ENCODE results near the gene CADM2.
"Not testable (repeated sequence)": the region's sequence is repeated elsewhere in the genome, so short reads cannot be mapped to it uniquely, and the experiment has no call there.

Gene CADM2

DNA sequence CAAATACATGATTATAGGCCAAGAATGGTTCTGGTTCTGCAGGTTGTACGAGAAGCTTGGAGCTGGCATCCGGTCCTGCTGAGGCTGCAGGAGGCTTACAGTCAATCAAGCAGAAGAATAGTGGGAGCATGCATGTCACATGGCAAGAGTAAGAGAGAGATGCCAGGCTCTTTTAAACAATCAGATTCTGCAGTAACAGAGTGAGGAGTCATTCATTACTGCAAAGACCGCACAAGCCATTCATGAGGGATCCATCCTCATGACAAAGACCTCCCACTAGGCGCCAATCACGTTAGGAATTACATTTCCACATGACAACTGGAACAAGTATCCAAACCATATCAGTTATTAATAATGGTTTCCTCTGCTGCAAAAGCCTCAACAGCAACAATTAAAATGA is 536.8 kb downstream of the CADM2 start:
- DNase-seq = no peak

DNA sequence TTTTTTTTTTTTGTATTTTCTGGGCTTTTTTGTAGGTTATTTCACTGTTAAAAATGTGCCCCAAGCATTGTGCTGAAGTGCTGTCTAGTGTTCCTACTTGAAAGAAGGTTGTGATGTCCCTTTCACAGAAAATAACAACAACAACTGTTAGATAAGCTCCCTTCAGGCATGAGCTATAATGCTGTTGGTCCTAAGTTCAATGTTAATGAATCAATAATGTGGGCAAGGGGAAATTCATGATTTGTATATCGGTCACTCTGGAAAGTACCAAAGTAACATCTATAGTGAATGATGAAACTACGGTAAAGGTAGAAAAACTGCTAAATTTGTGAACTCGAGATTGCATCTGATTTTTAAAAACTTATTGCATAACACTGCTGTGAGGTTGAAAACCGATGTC is 539.4 kb downstream of the CADM2 start:
- DNase-seq = no peak

DNA sequence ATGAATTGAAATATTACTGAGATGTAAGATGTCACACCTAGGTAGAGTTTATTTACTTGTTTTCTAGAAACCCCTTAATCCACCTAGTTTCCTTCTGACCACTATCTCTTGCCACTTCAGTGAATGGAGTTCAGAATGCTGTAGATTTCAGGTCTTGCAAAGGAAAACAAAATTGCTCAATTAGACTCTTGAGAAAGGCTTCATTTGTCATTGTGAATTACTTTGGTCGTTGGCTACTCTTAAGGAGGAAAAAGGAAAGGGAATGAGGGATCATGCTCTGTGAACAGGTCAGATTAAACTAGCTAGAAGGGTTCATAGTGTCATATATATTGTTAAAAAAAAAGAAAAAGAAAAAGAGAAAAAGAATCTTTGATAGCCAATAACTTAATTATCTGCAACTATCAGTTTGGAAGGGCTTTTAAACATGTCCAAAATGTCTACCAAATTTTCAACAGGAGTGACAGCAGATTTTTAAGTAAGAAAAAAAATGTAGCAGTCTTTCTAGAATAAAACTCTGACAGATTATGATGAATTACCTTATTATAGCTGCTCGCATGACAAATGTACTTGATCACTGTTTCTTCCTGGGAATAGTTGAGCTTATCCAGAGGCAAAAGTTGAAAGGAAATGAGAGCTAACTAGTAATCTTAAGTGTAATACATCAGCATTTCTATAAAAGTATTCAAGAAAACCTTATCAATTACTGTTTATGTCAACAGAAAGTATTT is 543.5 kb downstream of the CADM2 start:
- no peak for DNase-seq

DNA sequence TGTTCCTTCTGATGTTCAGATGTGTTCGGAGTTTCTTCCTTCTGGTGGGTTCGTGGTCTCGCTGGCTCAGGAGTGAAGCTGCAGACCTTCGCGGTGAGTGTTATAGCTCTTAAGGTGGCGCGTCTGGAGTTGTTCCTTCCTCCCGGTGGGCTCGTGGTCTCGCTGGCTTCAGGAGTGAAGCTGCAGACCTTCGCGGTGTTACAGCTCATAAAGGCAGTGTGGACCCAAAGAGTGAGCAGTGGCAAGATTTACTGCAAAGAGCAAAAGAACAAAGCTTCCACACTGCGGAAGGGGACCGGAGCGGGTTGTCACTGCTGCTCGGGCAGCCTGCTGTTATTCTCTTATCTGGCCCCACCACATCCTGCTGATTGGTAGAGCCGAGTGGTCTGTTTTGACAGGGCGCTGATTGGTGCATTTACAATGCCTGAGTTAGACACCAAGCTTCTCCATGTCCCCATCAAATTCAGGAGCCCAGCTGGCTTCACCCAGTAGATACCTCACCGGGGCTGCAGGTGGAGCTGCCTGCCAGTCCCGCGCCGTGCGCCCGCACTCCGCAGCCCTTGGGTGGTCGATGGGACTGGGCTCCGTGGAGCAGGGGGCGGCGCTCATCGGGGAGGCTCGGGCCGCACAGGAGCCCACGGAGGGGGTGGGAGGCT is 545.5 kb downstream of the CADM2 start:
- DNase-seq = not testable (repeated sequence)

DNA sequence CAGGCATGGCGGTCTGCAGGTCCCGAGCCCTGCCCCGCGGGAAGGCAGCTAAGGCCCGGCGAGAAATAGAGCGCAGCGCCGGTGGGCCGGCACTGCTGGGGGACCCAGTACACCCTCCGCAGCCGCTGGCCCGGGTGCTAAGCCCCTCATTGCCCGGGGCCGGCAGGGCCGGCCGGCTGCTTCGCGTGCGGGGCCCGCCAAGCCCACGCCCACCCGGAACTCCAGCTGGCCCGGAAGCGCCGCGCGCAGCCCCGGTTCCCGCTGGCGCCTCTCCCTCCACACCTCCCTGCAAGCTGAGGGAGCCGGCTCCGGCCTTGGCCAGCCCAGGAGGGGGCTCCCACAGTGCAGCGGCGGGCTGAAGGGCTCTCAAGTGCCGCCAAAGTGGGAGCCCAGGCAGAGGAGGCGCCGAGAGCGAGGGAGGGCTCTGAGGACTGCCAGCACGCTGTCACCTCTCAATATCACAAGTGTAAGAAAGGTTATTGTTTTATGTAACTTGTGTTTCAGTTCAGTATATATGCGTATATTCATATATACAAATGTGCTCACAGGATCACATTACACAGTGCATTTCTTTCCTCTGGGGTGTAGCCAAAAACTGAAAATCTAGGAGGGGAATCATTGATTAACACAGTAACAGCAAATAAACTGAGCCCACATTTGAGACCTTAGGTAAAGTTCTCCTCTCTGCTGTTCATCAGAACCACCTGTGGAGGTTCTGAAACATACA is 546.2 kb downstream of the CADM2 start:
- DNase-seq = not testable (repeated sequence)

DNA sequence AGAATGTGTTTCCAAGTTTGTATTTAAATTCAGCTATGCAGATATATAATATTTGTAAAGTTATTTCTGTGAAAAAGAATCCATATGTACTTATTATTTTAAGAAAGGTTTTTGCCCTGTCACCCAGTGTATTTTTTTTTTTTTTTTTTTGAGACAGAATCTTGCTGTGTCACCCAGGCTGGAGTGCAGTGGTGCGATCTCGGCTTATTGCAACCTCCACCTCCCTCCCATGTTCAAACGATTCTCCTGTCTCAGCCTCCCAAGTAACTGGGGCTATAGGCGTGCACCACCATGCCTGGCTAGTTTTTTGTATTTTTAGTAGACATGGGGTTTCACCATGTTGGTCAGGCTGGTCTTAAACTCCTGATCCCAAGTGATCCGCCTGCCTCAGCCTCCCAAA is 548.3 kb downstream of the CADM2 start:
- not testable (repeated sequence) for DNase-seq

DNA sequence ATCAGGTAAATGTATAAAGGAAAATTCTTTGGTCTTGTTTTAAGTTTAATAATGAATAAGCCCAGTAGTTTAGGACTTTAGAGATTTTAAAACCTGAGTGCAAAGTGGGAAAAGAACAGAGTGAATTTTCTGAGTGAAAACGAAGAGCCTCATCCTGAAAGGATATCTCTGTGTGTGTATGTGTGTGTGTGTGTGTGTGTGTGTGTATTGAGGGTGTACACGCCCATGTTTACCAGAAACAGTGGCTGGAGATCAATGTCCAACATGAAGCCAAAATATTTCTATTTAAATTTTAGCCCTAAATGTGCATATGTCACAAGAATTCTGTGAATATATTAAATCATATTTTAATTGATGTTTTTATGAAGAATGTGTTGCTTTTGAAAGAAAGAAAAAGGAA is 549.9 kb downstream of the CADM2 start:
- DNase-seq = no peak

DNA sequence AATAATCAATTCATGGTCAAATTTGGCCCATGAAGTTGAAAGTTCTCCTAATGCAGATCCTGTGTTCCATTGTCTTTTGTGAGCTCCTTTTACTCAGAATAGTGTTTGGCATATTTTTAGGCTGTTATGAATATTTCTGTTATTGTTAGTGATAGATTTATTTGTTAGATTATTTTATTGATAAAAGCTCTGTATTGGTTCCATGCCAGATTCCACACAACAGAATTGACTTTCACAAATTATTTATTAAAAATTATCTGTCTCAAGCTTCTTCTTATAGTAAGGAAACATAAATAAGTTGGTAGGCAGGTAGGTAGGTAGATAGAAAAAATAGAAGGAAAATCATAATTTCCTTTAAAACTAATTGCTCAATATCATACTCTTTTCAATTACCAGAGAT is 557.4 kb downstream of the CADM2 start:
- no peak for DNase-seq

DNA sequence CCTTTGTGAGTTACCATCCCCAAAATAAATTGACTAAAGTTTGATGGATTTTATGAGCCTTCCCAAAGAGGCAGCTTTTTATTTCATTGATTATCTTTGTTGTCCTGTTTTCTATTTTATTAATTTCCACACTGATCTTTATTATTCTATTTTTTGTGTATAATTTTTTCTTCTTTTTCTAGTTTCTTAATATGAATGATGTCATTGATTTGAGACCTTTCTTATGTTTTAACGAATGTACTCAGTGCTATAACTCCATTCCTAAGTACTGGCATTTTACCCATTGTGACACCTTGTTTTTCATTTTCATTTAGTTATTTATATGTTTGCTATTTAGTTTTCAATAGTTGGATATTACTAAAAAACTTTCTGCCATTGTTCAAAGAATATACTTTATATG is 565.3 kb downstream of the CADM2 start:
- DNase-seq = no peak

DNA sequence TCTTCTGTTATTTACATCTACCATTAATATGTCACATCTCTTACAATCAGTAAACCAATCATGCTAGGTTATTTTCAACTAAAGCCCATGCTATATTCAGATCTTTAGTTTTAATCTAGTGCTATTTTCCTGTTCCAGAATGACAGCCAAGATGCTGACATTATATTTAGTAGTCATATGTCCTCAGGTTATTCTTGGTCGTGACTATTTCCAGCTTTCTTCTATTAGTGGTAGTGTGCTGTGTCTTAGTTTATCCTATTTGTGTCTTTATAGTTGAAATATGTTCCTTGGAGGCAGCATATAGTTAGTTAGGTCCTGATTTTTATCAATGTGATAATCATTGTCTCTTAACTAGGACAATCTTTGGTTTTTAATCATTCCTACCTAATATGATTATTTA is 566.5 kb downstream of the CADM2 start:
- DNase-seq = no peak

DNA sequence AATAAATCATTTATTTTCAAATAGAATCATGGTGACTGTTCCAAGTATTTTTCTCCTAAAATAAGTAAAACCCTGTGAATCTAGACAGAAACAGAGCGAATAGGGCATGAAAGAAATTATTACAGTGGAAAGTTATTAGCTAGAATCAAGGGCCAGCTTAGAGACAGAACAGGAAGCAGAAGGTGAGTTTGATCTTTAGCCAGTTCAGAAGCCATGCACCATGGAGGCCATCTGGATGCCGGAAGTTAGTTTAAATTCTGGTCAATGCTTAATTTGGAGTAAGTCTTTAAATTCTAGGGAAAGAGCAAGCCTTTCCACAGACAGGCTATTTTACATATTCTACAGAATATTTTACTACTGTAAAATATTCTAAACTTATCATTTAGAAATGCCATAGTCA is 574.8 kb downstream of the CADM2 start:
- DNase-seq = no peak

DNA sequence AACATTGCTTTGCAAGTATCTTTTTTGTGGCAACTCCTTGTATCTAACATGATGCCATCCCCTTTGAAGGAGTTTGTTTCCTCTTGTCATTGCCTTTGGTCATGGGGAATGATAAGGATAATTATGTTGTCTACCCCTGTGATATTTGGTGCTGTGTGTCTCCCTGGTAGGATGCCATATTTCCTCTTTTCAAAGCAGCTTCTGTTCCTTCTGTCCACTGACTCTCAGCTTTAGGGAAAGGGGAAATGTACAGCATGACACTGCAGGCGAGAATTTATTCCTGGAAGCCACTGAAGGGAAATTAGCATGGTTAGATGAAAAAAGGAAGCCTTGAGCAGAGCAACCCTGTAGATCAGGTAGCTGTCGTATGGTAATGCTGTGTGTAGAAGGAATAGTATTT is 576.7 kb downstream of the CADM2 start:
- DNase-seq = no peak

DNA sequence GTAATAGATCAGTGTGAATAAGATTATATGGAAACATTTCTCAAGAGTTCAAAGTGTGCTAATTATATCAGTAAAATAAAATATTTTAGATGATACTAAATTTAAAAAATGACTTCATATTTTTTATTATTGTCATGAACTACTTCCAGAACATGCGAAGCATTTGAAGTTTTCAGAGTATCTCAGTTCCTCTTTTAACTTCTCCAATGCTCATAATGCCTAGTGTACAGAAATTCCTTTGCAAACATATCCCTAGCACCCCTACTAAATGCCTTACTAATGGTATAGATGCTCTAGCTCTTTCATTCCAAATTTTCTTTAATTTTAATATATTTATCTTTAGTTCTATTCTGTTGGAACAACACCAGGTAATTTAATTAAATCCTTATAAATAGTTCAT is 580.4 kb downstream of the CADM2 start:
- no peak for DNase-seq

DNA sequence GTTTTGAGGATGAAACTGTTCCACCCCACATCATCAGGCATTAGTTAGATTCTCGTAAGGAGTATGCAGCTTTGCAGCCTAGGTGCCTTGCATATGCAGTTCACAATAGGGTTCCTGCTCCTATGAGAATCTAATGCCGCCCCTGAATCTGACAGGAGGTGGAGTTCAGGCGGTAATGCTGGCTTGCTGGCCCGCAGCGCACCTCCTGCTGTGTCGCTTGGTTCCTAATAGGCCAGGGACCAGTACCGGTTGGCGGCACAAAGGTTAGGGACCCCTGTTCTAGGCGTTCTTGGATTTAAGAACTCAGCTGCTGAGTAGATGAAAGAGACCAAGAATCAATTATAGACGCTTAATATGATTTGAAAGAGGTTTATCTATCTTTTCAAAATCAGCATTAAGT is 595.4 kb downstream of the CADM2 start:
- no peak for DNase-seq

DNA sequence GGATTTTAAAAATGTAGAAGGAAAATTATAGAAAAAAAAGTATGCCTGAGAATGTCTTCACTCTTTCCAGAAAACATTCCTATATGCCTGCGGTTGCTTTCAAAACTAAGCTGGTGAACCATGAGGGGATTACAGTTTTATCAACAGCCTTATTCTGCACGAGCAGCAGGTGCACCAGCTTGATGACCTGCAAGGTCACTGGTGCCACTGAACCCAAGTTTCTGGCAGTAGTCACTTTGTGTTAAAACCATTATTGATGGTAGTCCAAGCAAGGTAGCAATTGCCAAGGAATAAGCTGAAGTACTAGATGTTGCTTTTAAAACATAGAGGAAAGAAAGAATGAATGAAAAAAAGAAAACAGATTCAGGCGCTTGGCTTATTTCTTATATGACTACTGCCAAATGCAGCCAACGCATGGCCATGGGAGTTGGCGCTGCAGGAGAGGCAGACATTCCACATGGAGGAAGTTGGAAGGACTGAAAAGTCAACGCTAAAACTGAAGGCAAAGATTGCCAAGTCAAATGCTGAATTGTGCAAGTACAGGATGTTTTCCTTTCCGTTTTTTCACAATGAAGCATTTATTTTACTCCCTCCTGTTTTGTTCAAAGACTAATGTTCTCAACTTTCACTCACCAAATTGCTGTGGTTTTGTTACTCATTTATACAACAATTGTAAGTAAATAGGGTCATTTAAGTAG is 601.4 kb downstream of the CADM2 start:
- DNase-seq = no peak

DNA sequence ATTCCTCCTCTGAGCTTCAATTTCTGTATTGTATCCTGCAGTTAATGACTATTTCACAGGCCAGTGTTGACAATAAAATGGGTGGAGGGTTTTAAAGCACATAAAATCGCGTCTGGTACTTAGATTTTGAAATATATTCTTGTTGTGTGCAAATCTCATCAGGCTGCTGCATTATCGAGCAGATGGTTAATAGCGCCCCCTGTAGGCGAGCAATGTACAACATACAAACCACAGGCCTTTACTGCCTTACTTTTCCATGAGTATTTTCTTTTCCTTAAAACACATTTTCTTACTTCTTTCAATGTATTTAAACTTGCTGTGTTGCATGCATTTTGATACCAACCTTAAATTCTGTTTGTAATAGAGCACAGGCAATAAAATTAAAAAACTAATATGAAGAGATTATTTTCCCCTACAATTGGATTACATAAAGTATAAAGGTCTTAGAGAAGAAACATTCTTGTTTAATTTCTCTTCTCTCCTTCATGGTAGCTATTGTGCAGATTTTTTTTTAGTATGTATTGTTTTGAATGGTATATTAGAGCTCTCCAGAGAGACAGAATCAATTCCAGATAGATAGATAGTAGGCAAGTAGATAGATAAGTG is 608.4 kb downstream of the CADM2 start:
- DNase-seq = no peak

DNA sequence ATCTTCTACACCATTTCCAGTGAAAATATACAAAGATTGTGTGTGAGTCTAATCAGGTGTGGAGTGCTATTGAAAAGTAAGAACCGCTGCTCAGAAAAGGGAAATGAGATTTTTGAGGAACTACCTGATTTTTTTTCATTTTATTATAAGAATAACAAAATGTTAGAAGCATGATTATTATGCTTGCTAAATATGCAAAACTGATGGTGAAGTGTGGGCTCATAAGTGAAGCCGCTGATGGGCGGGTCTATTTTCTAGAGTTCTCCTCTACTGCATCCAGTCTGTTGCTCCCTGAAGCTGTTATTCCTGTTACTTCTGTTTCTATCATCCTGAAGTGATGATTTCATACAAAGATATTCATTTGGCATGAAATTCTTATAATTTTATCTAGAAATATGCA is 612.0 kb downstream of the CADM2 start:
- DNase-seq = no peak

DNA sequence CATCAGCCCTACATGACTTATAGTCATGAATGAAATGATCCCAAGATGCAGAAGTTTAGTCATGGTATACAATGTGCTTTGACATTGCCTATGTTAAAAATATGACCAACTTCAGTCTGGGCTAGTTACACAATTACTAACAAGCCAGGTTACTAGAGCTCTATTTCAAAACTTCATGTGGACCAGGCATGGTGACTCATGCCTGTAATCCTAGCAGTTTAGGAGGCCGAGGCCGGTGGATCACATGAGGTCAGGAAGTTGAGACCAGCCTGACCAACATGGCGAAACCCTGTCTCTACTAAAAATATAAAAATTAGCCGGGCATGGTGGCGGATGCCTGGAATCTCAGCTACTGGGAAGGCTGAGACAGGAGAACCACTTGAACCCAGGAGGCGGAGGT is 613.0 kb downstream of the CADM2 start:
- DNase-seq = no peak

DNA sequence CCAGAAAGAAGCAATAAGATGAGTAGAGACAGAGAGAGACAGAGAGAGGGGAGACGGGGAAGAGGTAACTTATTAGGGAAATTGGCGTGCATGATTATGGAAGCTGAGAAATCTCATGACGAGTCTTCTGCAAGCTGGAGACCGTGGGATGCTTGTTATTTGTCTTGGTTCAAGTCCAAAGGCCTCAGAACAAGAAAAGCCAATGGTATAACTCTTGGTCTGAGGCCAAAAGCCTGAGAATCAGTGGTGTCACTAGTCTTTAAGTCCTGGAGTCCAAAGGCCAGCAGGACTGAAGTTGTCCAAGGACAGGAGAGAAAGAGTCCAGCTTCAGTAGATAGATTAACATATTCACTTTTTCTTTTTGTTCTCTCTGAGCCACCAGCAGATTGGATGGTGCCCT is 613.6 kb downstream of the CADM2 start:
- DNase-seq = no peak

DNA sequence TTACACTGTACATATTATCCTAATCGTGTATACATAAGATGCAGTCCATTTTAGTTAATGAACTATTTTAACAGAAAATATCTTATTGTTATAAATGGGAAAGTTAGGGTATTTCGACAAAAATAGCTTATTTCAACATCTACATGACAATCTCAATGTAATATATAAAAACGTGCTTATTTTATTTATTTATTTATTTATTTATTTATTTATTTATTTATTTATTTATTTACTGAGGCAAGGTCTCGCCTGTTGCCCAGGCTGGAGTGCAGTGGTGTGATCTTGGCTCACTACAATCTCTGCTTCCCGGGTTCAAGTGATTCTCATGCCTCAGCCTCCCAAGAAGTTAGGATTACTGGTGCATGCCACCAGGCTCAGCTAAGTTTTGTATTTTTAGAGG is 614.2 kb downstream of the CADM2 start:
- no peak for DNase-seq

DNA sequence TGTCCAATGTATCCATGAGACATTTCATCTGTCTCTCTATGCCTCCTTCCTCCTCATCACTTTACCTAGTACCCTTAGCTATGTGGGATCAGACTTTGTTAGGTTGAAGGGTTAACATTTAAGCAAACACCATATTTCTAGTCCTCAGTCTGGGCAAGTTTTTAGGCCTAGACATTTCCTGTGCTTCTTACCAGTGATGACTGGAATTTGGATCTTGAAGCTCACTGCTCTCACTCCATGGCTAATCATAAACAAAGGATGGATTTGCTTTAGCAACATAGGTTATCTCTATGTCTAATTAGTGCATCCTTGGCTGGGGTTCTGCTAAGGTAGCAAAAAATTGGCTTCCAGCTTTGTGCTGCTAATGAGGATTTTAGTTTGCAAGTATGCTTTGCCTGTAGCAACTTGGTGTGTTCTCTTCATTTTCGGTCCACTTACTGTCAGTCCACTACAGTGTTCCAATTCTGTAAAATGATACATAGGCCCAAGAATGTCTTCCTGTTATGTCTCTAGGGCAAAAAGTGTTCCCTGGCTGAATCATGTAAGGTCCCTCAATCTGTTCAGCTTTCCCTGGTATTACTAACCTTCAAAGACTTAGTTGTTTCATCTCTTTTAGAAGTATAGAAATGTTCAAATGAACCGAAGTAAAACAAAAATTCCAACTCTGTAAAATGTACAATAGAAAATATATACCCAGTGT is 615.4 kb downstream of the CADM2 start:
- no peak for DNase-seq

DNA sequence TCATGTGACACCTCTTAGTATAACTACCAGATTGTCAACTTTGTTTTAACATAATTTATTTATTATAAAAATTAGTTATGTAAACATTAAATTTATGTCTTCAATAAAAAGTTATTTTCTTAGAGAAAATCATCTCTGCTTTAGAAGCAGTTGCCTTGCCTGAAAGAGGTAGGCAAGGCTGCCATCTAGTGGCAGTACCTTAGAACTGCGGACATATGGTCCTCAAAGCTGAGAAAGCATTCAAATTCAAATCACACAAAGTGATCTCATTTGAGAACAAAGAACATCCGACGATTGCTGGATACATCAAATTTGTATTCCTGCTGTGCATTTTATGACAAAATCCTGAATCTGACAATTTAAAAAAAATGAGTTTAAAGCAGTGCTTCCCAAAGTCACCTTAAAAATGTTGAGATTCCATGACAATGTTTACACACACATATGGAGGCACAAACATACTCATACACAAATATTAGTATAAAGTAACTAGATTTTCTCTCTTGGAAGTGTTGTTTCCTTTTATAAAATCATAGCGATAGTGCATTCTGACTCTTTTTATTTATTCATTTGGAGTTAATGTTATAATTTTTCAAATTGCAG is 617.4 kb downstream of the CADM2 start:
- DNase-seq = no peak
